Urinary bladder (tissue), 4 donors: ENCODE data around the gene TMEM139. TPM values are rescaled to one million over a fixed set of nuclear protein-coding genes. Genes with fewer than 3 reads are reported as not detected.
"Not testable (repeated sequence)": the region's sequence is repeated elsewhere in the genome, so short reads cannot be mapped to it uniquely, and the experiment has no call there.

Experiments used
- DNase-seq: peaks from one replicate; pipeline ENCODE4 v3.0.0-alpha.2; 2015; ENCODE audit errors: extremely low spot score
- H3K27ac ChIP-seq: one replicate; pipeline ENCODE4 v1.5.1; 2013; ENCODE audit warnings: low read depth, mild to moderate bottlenecking, moderate library complexity
- H3K36me3 ChIP-seq: one replicate; pipeline ENCODE4 v1.6.1; 2013; ENCODE audit warnings: mild to moderate bottlenecking, moderate library complexity; ENCODE audit not compliant: insufficient read depth
- H3K4me1 ChIP-seq: one replicate; pipeline ENCODE4 v1.6.1; 2013; ENCODE audit warnings: mild to moderate bottlenecking, moderate library complexity; ENCODE audit not compliant: insufficient read depth
- H3K4me3 ChIP-seq: one replicate; pipeline ENCODE4 v1.5.1; 2013; ENCODE audit warnings: low read depth, low read length
- WGBS: extraction: QIAGEN DNeasy Blood & Tissue Kit; methylation state at CpG from one replicate; pipeline ENCODE4 v1.1.7; 2013; 5-methylcytosine and 5-hydroxymethylcytosine counted together
- polyA plus RNA-seq: library from polyadenylated mRNA; stranded (reverse); fragments of 200-250 nt; gene quantifications from one replicate; pipeline ENCODE4 v1.2.3, GENCODE V29; 2013
- total RNA-seq: library from RNA; depleted of rRNA; stranded (reverse); fragments of >200 nt; gene quantifications from one replicate; pipeline ENCODE4 v1.2.3, GENCODE V29; 2014
- donor health status: healthy with polysubstance abuse.
- donor health status: healthy.

TMEM139 gene
- total and polyA plus RNA-seq, 2 donors = 1.2 to 2.1 TPM

GRCh38 chr7:143287935-143288826 is 3.4 kb downstream of the TMEM139 start, which contains the start of gene CASP2:
TSS of gene CASP2 (plus strand) at chr7:143288351. CDS start at chr7:143288456, 105 bp downstream.
- peak; percentile 91 for DNase-seq
- H3K4me1 ChIP-seq = peaks cover 3% of the 10 kb centered on the region
- WGBS = 2% methylated on average over 84 of the region's 84 CpGs
- peak within 1 kb of the TSS; percentile 76 for H3K4me3 ChIP-seq
- peak within 1 kb of the TSS; percentile 61 for H3K27ac ChIP-seq
- no peaks in the 10 kb centered on the region for H3K36me3 ChIP-seq

DNA sequence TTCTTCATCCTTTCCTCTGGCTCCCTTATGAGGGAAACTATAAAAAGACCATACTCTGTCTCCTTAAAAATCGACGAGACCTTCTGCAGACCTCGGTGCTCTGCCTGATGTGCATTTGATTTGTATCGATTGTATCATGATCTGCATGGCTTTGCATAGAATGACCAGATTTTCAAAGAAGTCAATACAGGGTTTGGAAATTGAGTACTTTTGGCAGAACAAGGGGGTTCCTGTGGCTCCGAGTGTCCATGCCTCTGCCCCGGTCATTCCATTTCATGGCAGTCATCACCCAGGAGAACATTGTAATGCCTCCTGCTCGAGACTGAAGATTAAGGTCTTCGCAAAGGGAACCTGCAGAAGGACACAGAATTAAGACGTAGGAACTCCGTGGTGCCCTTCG is 4.1 kb downstream of the TMEM139 start:
- Histone ChIP-seq H3K27ac (no peak overlapping the region), H3K36me3 (no peaks in the 10 kb centered on the region), H3K4me3 (peak overlapping the region; percentile 76), H3K4me1 (peaks cover 3% of the 10 kb centered on the region)
- 2% methylated on average over 11 of the region's 11 CpGs for WGBS
- no peak for DNase-seq

DNA sequence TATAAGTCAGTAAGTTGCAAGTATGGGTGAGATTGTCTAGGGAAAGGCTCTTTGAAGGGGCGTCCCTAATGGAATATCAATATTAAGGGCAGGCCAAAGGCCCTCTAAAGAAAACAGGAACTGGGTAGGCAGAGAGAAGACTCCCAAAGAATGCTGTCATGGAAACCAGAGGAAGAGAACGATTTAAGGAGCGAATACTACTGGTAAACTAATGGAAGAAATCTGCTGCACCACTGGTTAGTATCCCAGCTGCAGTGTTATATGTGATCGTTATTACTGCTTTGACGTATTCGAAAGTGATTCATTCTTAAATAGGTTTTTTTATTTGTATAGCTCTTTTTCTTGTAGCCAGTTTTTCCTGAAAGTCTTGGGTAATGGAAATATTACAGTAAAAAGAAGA is 4.7 kb downstream of the TMEM139 start:
- Histone ChIP-seq H3K36me3 (no peaks in the 10 kb centered on the region), H3K27ac (no peak overlapping the region), H3K4me3 (no peak overlapping the region), H3K4me1 (peaks cover 3% of the 10 kb centered on the region)
- no peak for DNase-seq
- 23% methylated on average over 6 of the region's 6 CpGs for WGBS

GRCh38 chr7:143289888-143290287 is 5.1 kb downstream of the TMEM139 start:
- not testable (repeated sequence) for H3K36me3 ChIP-seq, H3K4me3 ChIP-seq, H3K4me1 ChIP-seq, DNase-seq, H3K27ac ChIP-seq
- 56% methylated on average over 4 of the region's 4 CpGs for WGBS

GRCh38 chr7:143290293-143290692 is 5.5 kb downstream of the TMEM139 start:
- WGBS = 80% methylated on average over 4 of the region's 4 CpGs
- Histone ChIP-seq H3K4me1 (peaks cover 3% of the 10 kb centered on the region), H3K27ac (no peak overlapping the region), H3K36me3 (peaks cover 2% of the 10 kb centered on the region), H3K4me3 (no peak overlapping the region)
- no peak for DNase-seq

GRCh38 chr7:143292876-143293275 is 8.1 kb downstream of the TMEM139 start:
- H3K4me3 ChIP-seq = no peak overlapping the region
- H3K4me1 ChIP-seq = peaks cover 2% of the 10 kb centered on the region
- H3K36me3 ChIP-seq = peaks cover 2% of the 10 kb centered on the region
- 93% methylated on average over 5 of the region's 5 CpGs for WGBS
- DNase-seq = no peak
- no peak overlapping the region for H3K27ac ChIP-seq

GRCh38 chr7:143295870-143296269 is 11.1 kb downstream of the TMEM139 start:
- Histone ChIP-seq H3K4me3 (no peak overlapping the region), H3K36me3 (peaks cover 8% of the 10 kb centered on the region)

GRCh38 chr7:143296686-143297085 is 11.9 kb downstream of the TMEM139 start:
- DNase-seq = no peak
- Histone ChIP-seq H3K36me3 (peaks cover 8% of the 10 kb centered on the region), H3K27ac (no peak overlapping the region), H3K4me3 (no peak overlapping the region), H3K4me1 (no peaks in the 10 kb centered on the region)
- WGBS = 28% methylated on average over 2 of the region's 2 CpGs

More at GRCh38 chr7:143295870-143296269, 11.1 kb downstream of the TMEM139 start:
- no peak overlapping the region for H3K27ac ChIP-seq
- no peaks in the 10 kb centered on the region for H3K4me1 ChIP-seq
- no peak for DNase-seq

GRCh38 chr7:143299346-143299745 is 14.6 kb downstream of the TMEM139 start:
- Histone ChIP-seq H3K4me1 (no peaks in the 10 kb centered on the region), H3K4me3 (no peak overlapping the region), H3K27ac (no peak overlapping the region), H3K36me3 (peaks cover 8% of the 10 kb centered on the region)
- DNase-seq = no peak
- WGBS = 83% methylated on average over 2 of the region's 2 CpGs

DNA sequence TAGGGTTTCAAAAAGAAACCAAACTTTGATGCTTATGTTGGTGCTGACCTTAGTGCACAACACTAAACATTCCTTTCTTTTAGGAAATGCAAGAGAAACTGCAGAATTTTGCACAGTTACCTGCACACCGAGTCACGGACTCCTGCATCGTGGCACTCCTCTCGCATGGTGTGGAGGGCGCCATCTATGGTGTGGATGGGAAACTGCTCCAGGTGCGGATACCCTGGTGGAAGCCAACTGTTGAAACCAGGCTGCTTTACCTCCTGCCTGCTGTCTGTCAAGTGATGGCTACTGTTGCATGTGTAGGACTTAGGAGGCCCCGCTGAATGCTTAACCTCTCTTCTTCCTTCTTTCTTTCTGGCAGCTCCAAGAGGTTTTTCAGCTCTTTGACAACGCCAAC is 15.1 kb downstream of the TMEM139 start:
- H3K27ac ChIP-seq = no peak overlapping the region

GRCh38 chr7:143300959-143301935 is 16.5 kb downstream of the TMEM139 start:
- H3K36me3 ChIP-seq = peaks cover 5% of the 10 kb centered on the region
- WGBS = 68% methylated on average over 8 of the region's 8 CpGs
- H3K27ac ChIP-seq = no peak overlapping the region

More for the DNA sequence above, 15.1 kb downstream of the TMEM139 start:
- DNase-seq = no peak
- no peaks in the 10 kb centered on the region for H3K4me1 ChIP-seq
- peaks cover 8% of the 10 kb centered on the region for H3K36me3 ChIP-seq
- H3K4me3 ChIP-seq = no peak overlapping the region
- 80% methylated on average over 8 of the region's 8 CpGs for WGBS

DNA sequence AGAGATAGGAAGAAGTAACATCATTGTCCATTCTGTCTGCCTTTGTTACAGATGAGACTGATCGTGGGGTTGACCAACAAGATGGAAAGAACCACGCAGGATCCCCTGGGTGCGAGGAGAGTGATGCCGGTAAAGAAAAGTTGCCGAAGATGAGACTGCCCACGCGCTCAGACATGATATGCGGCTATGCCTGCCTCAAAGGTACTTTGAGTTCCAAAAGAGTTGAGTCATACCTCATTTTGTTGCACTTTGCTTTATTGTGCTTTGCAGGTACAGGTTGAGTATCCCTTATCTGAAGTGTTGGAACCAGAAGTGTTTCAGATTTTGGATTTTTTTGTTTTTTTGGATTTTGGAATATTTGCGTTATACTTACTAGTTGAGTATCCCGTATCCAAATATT is 19.0 kb downstream of the TMEM139 start:
- WGBS = 95% methylated on average over 10 of the region's 10 CpGs
- no peak overlapping the region for H3K27ac ChIP-seq
- H3K36me3 ChIP-seq = peaks cover 7% of the 10 kb centered on the region
- no peaks in the 10 kb centered on the region for H3K4me1 ChIP-seq
- H3K4me3 ChIP-seq = no peak overlapping the region
- DNase-seq = no peak

More at GRCh38 chr7:143300959-143301935, 16.5 kb downstream of the TMEM139 start:
- no peak for DNase-seq
- Histone ChIP-seq H3K4me3 (no peak overlapping the region), H3K4me1 (no peaks in the 10 kb centered on the region)

DNA sequence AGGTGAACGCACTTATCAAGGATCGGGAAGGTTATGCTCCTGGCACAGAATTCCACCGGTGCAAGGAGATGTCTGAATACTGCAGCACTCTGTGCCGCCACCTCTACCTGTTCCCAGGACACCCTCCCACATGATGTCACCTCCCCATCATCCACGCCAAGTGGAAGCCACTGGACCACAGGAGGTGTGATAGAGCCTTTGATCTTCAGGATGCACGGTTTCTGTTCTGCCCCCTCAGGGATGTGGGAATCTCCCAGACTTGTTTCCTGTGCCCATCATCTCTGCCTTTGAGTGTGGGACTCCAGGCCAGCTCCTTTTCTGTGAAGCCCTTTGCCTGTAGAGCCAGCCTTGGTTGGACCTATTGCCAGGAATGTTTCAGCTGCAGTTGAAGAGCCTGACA is 20.2 kb downstream of the TMEM139 start:
- DNase-seq = no peak
- Histone ChIP-seq H3K4me3 (no peak overlapping the region), H3K36me3 (peaks cover 5% of the 10 kb centered on the region), H3K4me1 (no peaks in the 10 kb centered on the region), H3K27ac (no peak overlapping the region)
- 88% methylated on average over 6 of the region's 6 CpGs for WGBS
